Esophagus mucosa (tissue), 1 donor: ENCODE data around the gene FARP2. TPM values are rescaled to one million over a fixed set of nuclear protein-coding genes. Genes with fewer than 3 reads are reported as not detected.
"Not testable (repeated sequence)": the region's sequence is repeated elsewhere in the genome, so short reads cannot be mapped to it uniquely, and the experiment has no call there.

Source experiments
- ATAC-seq: fragments of 200-7000 bp; cut with Tn5 transposase; one replicate; pipeline ENCODE4 v1.9.1; 2020
- total RNA-seq: library from RNA; stranded (reverse); gene quantifications from one replicate; pipeline ENCODE4 v1.2.4, GENCODE V29; 2023
- donor health status: DM: yes; HTN: yes; CAD: no.

Gene FARP2
- total RNA-seq, 1 donor from 2014 or later: 33.5 TPM

DNA sequence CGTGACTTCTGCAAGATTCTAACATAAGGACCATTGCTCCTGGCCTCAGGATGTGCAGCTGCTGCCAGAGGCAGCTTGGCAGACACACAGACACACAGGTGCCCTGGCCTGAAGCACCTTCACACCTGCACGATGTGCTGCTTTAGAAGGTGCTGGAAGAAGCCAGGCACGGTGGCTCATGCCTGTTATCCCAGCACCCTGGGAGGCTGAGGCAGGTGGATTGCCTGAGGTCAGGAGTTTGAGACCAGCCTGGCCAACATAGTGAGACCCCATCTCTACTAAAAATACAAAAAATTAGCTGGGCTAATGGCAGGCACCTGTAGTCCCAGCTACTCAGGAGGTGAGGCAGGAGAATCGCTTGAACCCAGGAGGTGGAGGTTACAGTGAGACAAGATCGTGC is 57.4 kb downstream of the FARP2 start:
- not testable (repeated sequence) for ATAC-seq

DNA sequence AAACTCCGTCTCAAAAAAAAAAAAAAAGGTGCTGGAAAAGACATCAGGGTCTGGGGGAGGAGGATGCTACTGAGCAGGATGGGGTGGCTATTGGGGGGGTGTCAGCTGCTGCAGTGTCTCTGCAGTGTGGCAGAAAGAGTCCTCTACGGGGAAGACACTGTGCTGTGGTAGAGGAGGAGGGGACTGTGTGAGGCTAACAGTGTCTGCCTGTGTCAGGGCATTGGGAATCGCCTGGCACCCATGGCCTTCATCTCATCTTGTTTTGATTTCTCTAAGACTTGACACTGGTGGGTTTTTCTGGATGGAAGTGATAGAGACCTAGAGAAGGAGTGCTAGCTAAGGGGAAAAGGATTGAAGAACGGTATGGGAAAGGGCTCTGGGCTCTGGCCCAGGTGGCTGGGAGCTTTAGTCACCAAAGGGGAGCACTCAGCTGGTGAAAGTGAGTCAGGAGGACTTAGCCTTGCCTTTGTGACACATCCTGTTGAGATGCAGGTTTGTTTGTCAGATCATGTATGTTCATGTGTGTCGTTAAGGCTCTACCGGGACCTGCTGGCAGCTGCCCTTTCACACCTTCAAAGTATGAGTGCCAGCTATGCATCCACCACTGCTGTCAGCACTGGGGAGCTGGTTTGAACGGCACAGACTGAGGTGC is 58.0 kb downstream of the FARP2 start:
- ATAC-seq: peak; percentile 82

DNA sequence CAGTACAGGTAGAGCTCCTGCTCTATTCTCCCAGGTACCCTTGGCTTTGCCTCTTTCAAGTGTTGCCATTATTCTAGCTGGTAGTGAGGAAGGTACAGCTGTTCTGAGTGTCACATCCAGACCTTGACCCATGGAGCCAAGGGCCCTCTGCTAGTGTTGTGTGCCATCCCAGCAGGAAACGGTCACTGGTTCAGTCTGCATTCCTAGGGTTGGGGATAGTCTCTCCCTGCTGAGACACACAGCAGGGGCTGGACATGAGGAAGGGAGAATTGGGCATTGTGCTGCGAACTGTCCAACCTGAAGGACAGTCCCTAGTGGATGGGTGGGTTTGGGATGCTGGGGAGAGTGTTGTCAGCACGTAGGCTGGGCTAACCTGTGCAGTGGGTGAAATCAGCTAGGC is 59.1 kb downstream of the FARP2 start:
- ATAC-seq: no peak

DNA sequence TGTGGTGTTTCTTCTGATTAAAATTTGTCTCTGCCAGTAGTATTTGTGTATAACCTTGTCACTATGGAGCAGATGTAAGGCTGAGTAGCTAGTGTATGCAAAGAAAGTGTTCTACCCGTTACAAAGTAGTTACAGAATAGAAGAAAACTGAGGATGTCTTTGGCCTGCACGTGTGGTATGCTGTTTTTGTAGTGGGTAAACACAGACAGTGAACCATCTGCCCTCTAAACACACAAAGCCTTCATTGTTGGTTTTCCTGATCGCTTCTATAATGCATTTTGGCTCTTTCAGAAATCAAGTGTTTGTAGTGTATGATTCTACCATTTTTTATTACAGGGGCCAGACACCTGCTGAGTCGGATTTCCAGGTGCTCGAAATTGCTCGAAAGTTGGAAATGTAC is 61.5 kb downstream of the FARP2 start:
- no peak for ATAC-seq

DNA sequence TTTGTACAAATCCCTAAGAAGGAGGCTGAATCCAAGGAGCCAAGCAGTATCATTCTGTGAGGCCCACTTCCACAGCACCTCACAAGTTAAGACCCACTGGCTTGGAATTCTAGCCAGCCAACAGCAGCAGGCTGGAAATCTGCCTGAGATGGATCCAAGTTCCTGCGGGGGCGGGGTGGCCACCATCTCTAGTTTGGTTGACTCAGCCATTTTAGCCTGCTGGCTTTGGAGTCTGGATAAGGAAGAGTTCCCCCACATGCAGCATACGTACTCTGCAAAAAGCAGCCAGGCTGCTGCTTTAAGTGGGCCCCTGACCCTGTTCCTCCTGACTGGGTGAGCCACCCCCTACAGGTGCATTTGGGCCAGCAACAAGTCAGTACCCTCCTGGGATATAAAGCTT is 65.2 kb downstream of the FARP2 start:
- ATAC-seq: no peak

DNA sequence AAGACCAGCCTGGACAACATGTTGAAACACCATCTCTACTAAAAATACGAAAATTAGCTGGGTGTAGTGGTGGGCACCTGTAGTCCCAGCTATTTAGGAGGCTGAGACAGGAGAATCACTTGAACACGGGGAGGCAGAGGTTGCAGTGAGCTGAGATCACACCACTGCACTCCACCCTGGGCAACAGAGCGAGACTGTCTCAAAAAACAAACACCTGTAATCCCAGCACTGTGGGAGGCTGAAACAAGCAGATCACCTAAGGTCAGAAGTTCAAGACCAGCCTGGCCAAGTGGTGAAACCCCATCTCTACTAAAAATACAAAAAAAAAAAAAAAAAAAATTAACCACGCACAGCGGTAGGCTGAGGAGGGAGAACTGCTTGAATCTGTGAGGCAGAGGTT is 65.9 kb downstream of the FARP2 start:
- not testable (repeated sequence) for ATAC-seq

DNA sequence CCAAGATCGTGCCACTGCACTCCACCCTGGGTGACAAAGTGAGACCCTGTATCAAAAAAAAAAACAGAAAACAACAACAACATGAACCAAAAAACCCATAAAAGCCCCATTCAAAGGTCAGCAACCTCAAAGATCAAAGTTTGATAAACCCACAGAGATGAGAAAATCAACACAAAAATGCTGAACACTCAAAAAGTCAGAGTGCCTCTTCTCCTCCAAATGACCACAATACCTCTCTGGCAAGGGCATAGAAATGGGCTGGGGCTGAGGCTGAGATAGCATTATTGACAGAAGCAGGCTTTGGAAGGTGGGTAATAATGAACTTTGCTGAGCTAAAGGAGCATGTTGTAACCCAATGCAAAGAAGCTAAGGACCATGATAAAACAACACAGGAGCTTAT is 66.3 kb downstream of the FARP2 start:
- no peak for ATAC-seq

DNA sequence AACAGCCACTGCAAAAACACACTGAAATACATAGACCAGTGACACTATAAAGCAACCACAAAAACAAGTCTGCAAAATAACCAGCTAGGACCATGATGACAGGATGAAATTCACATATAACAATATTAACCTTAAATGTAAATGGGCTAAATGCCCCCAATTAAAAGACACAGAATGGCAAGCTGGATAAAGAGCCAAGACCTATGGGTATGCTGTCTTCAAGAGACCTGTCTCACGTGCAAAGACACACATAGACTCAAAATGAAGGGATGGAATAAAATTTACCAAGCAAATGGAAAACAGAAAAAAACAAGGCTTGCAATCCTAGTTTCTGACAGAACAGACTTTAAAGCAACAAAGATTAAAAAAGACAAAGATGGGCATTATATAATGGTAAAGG is 67.4 kb downstream of the FARP2 start:
- not testable (repeated sequence) for ATAC-seq

DNA sequence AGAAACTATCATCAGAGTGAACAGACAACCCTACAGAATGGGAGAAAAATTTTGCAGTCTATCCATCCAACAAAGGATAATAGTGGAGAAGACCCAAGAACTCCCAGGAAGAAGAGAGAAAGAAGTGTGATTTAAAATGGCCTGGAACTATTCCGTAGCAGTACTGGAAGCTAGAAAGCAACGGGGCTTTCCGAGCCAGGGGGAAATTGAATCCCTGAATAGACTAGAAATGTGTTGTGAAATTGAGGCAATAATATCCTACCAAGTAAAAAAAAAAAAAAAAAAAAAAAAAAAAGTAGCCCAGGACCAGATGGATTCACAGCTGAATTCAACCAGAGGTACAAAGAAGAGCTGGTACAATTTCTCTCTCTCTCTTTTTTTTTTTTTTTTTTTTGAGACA is 69.3 kb downstream of the FARP2 start:
- no peak for ATAC-seq

DNA sequence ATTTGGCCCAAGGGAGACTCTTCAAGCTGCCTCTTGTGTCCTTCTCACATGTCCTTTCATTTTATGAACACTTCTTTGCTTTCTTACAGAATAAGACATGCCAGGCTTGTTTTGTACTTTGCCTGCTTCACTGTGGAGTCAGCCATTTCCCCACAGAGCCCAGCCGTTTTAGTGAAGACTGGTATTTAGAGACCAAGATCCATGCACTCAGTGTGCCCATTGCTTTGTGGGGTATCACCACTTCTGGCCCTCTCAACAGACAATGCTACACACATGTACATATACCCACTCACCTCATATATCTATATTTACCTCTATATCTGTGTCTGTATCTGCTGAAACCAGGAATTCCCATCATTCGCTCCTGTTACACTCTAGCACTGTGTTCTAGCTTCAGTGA is 74.1 kb downstream of the FARP2 start:
- no peak for ATAC-seq

DNA sequence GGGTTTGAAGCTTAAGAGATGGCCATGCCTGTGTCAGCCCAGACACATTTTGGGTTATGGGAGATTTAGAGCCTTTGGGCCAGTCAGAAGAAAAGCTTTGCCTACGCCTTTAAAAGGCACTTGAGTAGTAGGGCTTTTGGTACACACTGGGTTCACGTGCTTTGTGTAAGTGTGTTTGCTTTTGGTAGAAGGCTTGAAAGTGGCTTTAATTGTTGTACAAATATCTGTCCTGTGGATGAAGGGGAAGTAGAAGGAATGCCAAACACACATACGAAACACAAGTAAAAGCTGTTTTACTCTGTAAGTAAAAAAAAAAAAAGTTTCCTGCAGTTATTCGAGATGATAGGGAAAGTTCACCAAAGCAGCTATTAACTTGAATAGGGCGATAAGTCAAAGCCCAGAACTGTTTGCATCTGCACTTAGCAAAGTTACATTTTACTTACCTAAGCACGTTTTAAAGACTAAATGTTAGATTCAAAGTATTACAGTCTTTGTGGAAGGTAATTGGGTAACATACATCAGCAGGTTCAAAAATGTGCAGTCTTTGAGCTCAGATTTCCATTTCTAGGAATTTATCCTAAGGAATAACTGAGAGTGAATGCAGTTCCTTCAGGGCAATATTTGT is 76.9 kb downstream of the FARP2 start:
- ATAC-seq: no peak

DNA sequence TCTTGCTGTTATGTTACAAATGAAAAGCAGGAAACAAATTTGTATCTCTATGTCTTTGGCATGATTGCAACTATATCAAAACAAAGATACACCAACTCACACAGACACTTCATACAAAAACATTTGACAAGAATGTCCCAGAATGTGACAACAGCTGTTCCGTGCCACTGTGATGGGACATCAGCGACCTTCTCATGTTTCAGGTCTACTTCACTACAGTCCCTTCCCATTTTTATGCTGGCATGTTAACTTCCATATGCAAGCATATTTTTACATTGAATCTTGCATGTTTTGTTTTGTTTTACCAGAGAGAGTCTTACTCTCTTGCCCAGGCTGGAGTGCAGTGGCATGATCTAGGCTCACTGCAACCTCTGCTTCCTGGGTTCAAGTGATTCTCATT is 81.1 kb downstream of the FARP2 start:
- ATAC-seq: no peak

DNA sequence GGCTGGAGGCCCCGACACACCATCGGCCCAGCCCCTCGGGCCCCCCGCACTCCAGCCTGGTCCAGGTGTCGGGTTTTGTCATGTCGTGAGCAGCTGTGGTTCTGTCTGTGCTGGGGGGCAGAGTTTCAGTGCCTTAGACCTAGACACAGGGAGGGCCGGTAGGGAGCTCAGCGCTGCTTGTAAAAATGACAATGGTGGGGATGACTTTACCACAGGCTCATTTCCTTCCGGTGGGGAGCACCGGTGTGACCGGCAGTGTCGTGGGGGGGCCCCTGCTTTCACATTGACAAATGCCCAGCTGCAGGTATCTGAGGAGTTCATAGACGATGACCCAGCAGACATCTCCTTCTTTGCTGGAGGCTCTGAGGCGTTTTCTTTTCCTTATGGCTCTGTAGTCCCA is 85.4 kb downstream of the FARP2 start:
- no peak for ATAC-seq

DNA sequence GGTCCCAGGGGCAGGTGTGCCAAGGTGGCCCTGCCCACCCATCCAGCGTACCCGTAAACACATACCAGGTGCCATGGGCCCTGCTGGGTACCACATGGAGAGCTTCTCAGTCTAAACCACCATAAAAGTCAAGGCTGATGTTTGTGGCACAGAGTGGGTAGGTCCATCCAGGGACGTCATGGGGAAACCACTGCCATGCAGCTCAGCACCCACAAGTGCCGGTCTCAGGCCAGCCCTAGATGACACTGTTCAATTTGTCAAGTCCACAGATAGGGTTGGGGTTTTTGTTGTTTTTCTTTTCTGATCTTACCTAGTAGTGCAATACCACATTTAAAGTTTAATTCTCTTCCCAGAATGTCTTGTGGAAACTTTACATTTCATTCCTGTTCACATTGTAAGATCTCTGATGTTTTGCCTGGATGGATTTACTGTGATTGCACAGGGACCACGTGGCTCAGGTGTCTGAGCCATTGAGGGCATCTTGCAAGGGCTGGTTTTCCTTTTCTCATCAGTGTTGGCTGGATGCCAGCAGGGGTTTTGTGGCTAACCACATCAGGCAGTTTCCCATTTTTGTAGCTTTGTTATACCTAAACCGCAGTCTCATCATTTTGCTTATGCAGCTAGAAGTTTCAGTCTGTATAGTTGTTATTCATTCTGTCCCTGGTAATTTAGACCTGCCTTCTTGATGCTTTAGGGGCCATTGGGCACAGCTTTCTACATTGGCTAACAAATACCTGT is 87.6 kb downstream of the FARP2 start:
- ATAC-seq: peak; percentile 9

DNA sequence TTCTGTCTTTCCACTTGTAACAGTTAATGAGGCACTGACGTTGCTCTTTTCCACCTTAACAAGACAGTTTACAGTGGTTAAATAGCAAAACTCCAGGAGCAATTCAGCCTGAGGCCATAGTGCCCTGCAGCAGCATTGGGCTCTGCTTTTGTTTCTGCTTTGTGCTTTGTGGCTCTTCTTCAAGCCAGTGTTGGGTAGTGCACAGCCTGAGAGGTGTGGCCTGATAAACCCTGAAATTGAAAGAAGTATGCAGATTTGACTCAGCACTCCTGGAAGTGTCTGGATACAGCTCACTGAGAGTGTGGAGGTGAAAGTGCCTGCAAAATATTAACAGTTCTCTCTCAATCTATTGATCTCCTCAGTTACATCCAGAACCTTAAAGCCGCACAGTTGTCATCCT is 89.3 kb downstream of the FARP2 start:
- ATAC-seq: no peak

DNA sequence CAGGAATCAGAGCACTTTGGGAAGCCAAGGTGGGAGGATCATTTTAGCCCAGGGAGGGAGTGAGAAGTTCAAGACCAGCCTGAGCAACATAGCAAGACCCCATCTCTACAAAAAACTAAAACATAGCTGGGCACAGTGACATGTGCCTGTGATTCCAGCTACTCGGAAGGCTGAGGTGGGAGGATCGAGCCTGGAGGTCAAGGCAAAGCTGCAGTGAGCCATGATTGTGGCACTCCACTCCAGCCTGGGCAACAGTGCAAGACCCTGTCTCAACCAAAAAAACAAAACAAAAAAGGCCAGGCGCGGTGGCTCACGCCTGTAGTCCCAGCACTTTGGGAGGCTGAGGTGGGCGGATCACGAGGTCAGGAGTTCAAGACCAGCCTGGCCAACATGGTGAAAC is 94.0 kb downstream of the FARP2 start:
- ATAC-seq: not testable (repeated sequence)

DNA sequence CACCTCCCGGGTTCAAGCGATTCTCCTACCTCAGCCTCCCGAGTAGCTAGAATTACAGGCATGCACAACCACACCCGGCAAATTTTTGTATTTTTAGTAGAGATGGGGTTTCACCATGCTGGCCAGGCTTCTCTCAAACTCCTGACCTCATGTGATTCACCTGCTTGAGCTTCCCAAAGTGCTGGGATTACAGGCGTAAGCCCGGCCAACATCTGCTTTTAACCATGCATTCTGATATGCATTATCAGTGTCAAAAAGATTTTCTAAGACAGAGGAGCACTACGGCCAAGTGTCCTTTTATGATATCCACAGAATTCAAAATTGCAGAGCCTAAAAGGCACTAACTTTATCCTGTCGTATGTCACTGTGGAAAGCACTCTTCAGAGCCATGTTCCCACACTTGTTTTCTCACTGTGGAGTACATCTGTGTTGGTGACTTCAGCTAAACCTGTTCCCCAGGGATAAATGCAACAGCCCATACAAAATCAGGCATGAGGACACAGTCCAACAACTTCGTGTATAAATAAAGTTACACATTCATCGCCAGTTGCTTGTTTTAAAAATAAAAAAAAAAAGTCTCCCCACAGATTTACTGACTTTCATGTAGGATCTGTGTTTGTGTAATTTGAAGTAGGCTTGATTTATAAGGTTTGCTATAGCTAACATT is 95.9 kb downstream of the FARP2 start:
- no peak for ATAC-seq

DNA sequence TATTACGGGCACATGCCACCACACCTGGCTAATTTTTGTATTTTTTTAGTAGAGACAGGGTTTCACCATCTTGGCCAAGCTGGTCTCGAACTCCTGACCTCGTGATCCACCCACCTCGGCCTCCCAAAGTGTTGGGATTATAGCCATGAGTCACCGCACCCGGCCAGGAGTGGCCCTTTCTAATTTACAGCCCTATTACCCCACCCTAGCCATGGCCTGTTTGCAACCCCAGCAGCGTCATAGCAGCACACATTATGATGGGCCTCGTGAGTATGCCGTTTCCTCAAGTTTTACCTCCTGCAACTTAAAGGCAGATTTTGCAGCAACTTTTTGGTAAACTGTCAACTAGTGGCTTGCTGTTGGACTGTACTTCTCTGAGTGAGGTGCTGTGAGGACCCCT is 97.8 kb downstream of the FARP2 start:
- peak; percentile 69 for ATAC-seq

DNA sequence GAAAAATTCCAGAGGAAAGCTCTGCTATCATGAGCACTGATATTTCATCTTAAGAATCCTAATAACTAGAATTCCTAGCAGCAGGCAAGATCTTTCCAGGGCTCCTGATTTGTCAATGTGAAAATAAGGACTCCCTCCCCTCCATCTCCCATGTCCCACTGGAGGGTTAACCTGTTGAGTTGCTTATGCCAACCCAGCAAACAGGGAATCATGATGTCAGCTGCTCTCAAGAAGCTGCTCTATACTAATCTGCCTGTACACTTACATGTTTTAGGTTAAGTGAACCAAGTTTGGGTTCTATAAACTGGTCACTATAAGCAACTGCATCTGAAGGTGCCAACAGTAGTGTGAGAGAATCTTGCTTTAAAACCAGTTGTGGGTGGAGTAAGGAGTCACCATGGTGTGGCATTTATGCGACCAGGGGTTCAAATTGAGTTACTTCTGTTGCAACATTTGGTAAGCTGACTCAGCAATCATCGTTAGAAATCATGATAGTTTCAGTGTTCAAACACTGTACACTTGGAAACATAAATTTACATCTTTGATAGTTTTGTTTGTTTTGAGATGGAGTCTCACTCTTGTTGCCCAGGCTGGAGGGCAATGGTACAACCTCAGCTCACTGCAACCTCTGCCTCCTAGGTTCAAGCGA is 98.9 kb downstream of the FARP2 start:
- peak; percentile 79 for ATAC-seq

DNA sequence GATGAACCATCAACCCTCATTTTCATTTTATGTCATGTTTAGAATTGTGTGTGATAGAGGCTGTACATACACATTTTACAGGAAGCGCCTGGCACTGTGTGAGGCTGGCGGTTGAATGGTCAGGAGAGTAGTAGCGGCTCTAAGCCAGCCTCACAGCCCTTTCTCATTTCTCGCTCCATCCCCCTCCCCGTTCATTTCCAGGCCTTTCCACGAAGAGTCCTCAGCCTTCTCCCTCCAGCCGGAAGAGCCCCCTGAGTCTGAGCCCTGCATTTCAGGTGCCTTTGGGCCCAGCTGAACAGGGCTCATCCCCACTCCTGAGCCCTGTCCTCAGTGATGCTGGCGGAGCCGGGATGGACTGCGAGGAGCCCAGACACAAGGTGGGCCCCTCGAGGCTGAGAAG is 100.5 kb downstream of the FARP2 start:
- no peak for ATAC-seq

DNA sequence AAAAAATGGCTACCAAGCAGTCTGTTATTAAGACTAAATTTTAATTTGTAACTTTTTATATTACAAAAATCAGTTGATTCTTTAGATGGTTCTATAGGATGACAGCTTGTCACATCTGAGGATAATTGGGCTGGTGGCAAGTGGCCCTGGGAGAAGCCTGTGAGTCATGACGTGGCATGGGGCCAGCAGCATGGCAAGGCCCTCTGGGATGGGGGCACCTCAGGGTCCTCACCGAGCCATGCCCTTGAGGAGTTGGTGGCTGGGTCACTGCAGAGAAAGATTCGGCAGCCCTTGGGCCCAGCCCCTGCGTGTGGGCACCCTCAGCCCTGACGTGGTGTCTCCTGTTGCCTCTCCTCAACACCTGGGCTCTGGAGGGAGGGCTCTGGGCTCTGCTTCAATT is 102.6 kb downstream of the FARP2 start:
- no peak for ATAC-seq

DNA sequence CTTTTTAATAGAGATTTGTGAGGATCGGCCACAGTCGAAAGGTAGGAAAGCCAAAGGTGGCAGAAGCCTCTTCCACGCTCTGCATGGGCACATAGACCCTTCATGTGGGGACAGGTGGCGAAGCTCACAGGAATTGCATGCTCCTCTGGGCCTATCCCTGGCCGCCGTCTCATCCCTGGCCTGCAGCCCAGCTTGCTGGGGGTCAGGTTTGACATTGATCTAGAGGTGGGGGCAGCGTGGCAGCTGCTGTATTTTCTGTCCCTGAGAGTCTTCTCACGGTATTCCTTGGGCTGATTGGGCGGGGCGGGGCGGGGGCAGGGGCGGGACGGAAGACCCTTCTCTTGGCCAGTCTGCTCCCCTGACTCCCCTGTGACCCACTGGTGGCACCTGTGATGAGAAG is 103.4 kb downstream of the FARP2 start:
- no peak for ATAC-seq

DNA sequence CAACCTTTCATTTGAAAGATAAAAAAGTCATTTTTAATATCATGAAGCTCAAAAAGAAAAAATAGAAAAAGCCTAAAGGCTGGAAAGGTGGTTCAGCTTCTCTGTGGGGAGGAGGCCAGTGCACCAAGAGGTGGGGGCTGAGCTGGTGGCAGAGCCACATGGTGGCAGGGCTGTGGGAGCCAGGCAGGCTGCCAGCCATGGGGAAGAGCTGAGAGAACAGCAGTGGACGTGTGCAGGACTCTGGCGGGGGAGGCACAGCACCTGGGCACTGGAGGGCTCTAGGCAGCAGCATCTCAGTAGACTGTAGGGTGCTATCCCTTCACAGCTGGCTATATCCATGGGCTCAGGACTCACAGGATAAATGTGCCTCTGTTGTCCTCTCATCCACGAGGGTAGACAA is 104.5 kb downstream of the FARP2 start:
- no peak for ATAC-seq
